HG02798 (cell line): ENCODE measurements around the gene TOP1.

Experiments used
- ATAC-seq: cut with Tn5 transposase; IDR thresholded peaks from one replicate; pipeline ENCODE4 v1.9.1; 2021; ENCODE audit warnings: mild to moderate bottlenecking; ENCODE audit not compliant: unreplicated experiment, poor library complexity

TOP1 gene

DNA sequence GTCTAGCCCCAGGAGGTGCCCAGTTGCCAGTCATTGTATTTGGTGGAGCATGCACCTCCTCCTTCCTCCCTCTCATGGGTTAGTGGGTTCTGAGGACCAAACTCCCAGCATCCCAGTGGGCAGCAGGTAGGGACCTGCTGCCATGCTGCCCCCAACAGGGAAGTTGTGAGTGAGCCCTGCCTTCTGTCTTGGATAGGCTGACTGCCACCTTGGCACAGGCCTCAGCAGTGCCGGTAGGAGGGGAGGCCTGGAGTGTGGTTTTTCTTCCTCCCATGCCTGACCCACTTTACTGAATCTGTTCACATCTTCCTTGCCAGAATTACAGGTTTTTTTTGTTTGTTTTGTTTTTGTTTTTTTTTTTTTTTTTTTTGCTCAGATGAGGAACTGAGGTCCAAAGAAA lies 133.3 kb downstream of the TOP1 start:
- ATAC-seq, result no peak

DNA sequence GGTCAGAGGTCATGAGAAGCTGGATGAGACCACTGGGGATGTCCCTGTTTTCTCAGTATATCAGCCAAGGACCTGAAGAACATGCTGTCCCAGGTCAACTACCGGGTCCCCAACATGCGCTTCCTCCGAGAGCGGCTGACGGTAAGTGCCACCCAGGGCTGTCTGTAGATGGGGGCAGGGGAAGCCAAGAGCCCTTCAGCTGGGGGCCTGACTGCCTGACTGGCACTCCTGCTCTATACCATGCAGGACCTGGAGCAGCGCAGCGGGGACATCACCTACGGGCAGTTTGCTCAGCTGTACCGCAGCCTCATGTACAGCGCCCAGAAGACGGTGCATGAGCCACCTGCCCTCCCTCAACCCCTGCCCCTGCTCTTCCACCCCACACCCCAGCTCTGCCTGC lies 133.8 kb downstream of the TOP1 start:
- no peak for ATAC-seq

DNA sequence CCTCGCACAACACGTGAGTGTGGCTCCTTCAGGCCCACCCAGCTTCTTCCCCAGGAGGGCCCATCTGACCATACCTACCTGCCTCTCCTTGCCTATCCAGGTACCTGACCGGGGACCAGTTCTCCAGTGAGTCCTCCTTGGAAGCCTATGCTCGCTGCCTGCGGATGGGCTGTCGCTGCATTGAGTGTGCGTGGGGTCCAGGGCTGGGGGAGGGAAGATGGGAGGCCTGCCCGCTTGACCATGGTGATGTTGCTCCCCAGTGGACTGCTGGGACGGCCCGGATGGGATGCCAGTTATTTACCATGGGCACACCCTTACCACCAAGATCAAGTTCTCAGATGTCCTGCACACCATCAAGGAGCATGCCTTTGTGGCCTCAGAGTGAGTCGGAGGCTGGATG lies 135.2 kb downstream of the TOP1 start:
- no peak for ATAC-seq

DNA sequence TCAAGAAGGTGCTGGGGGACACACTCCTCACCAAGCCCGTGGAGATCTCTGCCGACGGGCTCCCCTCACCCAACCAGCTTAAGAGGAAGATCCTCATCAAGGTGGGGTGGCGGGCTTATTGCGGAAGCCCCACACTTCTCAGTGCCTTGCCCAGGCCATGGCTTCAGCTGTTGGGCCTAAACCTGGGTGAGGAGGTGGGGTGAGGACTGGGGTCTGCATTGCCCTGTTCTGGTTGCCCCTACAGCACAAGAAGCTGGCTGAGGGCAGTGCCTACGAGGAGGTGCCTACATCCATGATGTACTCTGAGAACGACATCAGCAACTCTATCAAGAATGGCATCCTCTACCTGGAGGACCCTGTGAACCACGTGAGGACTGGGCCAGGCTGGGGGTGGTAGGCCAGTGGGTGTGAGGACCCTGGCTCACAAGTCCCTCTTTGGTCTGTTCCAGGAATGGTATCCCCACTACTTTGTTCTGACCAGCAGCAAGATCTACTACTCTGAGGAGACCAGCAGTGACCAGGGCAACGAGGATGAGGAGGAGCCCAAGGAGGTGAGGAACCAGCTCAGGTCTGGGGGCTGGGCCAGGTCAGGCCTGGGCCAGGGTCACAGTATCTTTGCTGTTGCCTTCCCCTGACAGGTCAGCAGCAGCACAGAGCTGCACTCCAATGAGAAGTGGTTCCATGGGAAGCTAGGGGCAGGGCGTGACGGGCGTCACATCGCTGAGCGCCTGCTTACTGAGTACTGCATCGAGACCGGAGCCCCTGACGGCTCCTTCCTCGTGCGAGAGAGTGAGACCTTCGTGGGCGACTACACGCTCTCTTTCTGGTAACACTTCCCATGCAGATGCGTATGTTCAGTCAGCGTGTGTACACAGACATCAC lies 136.6 kb downstream of the TOP1 start:
- no peak for ATAC-seq

DNA sequence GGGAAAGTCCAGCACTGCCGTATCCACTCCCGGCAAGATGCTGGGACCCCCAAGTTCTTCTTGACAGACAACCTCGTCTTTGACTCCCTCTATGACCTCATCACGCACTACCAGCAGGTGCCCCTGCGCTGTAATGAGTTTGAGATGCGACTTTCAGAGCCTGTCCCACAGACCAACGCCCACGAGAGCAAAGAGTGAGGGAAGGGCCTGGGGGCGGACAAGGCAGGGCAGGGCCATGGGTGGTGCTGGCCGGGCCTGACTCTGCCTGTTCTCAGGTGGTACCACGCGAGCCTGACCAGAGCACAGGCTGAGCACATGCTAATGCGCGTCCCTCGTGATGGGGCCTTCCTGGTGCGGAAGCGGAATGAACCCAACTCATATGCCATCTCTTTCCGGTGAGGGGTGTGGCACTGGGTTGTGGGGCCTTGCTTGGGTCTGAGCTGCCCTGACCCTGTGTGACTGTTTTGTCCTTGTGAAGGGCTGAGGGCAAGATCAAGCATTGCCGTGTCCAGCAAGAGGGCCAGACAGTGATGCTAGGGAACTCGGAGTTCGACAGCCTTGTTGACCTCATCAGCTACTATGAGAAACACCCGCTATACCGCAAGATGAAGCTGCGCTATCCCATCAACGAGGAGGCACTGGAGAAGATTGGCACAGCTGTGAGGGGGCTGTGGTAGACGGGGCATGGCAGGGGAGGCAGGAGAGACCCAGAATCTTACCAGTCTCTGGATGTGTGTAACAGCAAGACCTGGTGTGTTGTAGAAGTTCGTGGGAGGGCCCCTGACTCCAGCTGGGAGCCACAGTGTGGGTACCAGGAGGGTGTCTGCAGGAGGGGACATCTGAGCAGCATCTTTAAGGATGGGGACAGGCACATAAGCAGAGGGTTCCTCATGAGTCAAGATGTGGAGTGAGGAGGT lies 137.8 kb downstream of the TOP1 start:
- ATAC-seq, result no peak

DNA sequence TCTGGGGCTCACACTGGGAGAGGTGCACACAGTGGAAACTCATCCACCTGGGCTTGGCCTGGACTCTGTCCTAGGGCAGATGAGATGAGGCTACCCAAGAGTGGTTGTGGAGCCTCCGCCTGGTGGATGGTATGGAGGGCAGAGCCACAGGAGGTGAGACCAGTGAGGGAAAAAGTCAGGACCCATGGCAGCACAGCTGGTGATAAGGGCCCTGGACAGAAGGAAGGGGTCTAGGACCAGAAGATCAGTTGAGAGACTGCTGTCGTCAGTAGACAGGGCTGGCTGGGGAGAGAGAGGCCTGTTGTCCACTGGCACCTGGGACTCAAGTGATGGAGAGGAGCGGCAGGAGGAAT lies 138.5 kb downstream of the TOP1 start:
- ATAC-seq, result no peak

DNA sequence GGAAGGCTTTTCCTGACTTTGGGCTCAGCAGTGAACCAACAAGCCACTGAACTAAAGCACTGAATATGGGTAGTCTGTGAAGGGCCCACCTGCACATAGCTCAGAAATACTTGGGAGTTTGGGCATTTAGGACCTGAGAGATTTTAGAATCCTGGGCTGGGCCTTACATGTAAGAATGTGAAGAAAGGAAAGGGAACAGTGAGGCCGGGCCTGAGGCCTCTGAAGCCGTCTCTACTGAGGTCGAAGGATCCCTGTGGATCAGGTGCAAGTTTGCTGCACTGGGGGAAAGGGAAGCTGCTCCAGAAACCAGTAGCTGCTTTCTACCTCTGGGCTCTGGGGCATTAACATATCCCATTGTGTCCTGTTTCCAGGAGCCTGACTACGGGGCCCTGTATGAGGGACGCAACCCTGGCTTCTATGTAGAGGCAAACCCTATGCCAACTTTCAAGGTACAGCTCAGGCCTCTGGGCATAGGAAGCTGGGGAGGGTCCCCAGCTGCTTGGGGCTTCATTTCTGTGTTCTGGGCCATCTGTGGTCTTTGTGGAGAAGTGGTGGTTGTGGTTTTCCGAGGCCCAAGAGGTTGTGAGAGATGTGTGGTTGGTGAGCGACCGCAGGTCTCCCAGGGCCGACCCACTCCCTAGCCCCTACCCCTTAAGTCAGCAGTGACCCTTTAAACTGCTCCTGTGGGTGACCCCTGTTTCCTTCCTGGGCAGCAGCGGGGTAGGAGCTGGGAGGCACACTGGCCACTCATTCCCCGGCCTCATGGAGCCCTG lies 139.0 kb downstream of the TOP1 start:
- ATAC-seq, result peak; percentile 43

DNA sequence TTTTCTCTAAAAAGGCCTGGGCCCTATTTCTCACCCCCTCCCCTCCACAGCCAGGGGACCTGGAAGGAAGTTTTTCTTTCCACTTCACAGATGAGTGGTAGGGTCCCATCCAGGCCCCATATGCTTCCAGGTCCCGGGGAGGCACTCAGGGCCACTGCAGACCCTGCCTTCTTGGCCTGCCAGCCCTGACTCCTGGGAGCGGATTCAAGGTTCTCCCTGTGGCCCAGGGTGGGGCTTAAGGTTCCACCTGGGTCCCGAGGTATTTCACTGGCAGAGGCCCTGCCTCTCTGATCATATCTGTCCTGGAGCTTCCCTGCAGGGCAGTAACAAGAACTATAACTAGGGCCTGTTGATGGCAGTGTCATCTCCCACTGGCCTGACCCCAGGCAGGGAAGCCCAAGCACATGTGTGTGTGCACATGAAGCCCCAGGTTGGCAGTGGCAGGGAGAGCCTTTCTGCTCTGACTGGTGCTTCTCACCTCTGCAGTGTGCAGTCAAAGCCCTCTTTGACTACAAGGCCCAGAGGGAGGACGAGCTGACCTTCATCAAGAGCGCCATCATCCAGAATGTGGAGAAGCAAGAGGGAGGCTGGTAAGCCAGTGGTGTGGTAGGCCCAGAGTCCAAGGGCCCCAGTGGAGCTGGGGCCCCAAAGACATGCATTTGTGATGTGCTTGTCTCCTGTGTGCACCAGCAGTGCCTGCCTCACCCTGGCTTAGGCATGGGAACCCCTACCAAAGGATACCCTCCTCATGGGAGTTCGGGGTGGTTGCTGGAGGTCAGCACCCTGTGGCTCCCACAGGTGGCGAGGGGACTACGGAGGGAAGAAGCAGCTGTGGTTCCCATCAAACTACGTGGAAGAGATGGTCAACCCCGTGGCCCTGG lies 139.9 kb downstream of the TOP1 start:
- ATAC-seq, result no peak

DNA sequence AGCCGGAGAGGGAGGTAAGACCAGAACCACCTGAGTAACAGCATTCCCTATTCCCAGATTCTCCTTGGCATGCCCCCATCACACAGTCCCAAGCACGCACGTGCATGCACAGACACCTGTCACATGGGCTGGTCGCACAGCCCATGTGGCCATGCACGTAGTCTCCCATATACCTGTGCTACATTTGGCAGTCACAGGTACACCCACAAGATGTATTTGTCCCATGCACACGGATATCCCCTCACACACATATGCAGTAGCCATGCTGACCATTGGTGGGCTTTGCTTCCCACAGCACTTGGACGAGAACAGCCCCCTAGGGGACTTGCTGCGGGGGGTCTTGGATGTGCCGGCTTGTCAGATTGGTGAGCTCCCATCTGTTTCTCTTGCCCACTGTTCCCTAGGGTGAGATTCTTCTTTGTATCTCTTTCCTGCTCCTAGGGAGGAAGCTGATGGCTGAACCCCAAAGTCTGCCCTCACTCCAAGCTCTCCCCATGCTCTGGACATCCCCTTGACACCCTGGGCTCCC lies 140.6 kb downstream of the TOP1 start:
- ATAC-seq, result no peak

DNA sequence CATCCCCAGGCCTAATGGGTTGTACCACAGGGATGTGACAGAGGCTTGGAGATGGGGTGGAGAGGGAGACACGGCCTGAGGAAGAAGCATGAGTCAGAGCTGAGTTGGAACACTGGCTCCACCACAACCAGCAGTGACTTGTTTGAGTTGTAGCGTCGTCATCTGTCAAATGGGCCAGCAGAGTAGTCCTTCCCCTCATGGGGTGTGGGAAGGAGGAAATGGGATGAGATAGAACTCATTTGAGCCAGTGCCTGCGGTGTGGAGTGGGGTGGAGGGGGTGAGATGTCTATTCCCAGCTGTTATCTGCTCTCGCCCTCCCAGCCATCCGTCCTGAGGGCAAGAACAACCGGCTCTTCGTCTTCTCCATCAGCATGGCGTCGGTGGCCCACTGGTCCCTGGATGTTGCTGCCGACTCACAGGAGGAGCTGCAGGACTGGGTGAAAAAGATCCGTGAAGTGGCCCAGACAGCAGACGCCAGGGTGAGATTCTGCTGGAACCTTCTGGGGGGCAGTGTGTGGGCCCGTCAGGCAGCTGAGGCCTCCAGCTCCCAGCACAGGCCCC lies 141.2 kb downstream of the TOP1 start:
- no peak for ATAC-seq

DNA sequence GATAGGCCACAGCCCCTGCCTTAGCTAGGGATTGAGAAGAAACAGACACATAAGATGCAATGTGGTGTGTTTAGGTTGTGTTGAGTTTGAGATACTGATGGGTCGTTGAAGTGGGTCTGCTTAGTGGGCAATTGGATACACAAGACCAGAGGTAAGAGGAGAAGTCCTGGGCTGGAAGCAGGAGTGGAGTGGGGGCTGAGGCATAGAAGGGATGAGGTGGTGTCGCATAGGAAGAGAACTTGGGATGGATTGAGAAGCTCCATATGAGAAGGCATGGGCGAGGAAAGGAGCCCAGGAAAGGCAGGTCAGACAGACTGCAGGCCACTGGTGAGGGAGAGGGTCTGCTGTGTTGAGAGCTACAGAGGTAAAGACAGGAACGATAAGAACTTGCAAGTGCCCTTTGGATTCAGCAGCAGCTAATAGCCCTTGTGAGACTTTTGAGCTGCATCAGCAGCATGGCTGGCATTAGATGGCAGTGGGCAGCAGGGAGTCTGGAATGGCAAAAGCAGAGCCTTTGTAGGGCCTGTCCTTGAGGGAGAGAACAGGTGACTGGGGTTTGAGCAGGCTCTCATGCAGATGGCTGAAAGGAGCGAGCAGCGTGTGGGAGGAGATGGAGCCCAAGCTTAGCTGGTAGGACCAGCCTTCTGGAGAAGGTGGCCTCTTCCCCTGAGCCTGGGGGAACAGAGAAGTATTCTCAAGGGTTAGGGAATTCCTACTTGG lies 141.9 kb downstream of the TOP1 start:
- ATAC-seq, result no peak

DNA sequence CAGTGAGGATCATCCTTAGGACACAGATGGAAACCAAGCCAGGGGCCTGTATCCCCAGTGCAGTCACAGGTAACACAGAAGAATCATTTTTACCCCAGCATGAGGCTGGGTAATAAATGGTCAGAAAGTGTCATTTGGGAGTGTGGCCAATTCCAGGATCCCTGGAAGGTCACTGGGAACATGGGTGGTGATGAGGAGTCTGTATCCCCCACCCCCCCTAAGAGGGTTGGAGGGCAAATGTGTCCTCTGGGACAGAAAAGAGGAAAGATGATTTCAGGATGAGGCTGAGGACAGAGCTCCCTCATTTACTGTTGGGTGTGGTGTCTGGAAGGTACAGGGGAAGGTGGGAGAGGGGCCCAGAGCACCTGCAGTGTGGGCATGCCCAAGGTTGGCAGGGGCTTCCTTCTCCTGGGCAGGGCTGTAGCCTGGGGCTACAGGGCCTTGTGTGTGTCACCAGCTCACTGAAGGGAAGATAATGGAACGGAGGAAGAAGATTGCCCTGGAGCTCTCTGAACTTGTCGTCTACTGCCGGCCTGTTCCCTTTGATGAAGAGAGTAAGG lies 143.2 kb downstream of the TOP1 start:
- no peak for ATAC-seq

DNA sequence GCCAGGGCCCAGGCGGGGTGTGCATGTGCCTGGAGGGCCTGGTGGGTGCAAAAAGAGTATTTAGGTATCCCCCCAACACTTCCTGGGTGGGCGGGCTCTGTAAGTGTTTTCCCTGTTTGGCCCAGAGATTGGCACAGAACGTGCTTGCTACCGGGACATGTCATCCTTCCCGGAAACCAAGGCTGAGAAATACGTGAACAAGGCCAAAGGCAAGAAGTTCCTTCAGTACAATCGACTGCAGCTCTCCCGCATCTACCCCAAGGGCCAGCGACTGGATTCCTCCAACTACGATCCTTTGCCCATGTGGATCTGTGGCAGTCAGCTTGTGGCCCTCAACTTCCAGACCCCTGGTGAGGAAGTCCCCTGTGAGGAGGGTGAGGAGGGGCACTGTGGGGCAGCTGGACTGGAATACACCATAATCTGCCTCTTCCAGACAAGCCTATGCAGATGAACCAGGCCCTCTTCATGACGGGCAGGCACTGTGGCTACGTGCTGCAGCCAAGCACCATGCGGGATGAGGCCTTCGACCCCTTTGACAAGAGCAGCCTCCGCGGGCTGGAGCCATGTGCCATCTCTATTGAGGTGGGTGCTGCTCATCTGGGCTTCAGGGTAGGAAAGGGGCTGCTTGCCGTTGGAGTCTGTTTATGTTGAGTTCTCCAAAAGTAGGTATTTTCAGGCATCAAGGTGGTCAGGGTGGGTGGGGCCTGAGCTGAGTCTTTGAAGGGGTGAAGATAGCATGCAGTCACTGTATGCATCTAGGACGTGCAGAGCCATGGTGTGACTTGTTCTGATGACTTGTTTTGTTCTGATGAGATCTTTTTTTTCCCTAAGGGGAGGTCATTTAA lies 143.9 kb downstream of the TOP1 start:
- ATAC-seq, result no peak

DNA sequence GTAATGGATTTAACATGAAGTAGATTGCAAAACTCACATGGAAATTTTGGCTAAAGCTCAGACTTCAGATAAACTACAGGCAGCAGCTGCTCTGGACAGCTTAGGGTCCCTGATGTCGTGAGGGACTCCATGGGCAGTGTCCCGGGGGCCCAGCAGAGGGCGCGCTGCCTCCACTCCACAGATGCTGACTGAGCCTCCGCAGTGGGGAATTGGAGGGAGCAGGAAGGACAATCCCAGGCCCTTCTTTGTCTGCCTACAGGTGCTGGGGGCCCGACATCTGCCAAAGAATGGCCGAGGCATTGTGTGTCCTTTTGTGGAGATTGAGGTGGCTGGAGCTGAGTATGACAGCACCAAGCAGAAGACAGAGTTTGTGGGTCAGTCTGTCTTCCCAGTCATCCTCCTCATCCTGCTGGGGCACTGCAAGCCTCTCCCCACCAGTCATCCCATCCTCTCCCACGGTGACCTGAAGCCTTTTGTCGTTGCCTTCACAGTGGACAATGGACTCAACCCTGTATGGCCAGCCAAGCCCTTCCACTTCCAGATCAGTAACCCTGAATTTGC lies 144.6 kb downstream of the TOP1 start:
- peak; percentile 61 for ATAC-seq

DNA sequence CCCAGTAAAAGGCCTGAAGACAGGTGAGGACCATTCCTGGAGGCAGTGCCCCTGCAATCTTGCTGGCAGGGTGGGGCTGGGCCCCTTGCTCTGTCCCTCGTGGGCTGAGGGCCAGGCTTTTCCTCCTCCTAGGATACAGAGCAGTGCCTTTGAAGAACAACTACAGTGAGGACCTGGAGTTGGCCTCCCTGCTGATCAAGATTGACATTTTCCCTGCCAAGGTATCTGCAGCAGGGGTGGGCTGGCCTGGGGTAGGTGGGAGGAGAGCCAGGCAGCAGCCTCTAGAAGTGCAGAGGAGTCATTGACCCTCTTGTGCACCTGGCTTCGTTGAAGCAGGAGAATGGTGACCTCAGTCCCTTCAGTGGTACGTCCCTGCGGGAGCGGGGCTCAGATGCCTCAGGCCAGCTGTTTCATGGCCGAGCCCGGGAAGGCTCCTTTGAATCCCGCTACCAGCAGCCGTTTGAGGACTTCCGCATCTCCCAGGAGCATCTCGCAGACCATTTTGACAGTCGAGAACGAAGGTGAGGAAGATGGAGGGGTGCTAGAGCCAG lies 145.2 kb downstream of the TOP1 start:
- no peak for ATAC-seq
